PC-3 (cell line): ENCODE data around the gene CNIH2. TPM values are rescaled to one million over a fixed set of nuclear protein-coding genes. Genes with fewer than 3 reads are reported as not detected.

Experiments used
- ATAC-seq: fragments of 200-7000 bp; cut with Tn5 transposase; 2 replicates; pipeline ENCODE4 v1.9.1; 2020; ENCODE audit warnings: mild to moderate bottlenecking, moderate library complexity
- BruUV-seq: library from RNA; stranded (reverse); fragments of 400-500 nt; replicated peaks from 2 replicates; lab custom pipeline; 2021; lab: Mats Ljungman, UMichigan
- CTCF ChIA-PET: fragments of 300-600 bp; sonication (Branson Sonifier 250); formaldehyde crosslinking; loops from one replicate; lab custom pipeline; 2022; ENCODE audit warnings: antibody characterized with exemption; lab: Charles Lee
- POLR2A ChIA-PET: fragments of 300-600 bp; sonication (Branson Sonifier 250); formaldehyde crosslinking; loops from one replicate; lab custom pipeline; 2022; ENCODE audit warnings: antibody characterized with exemption; ENCODE audit not compliant: unreplicated experiment; lab: Charles Lee
- DNase-seq: peaks from one replicate; pipeline ENCODE4 v3.0.0-alpha.2; 2015
- H2AFZ ChIP-seq: fragments of 300-600 bp; sonication (generic); 2 replicates; pipeline ENCODE4 v1.6.0; 2016; ENCODE audit warnings: antibody characterized with exemption, low read length
- H3F3A ChIP-seq: fragments of 300-600 bp; sonication (generic); one replicate; pipeline ENCODE4 v1.6.0; 2017; ENCODE audit warnings: antibody characterized with exemption, low read length, control low read depth, mild to moderate bottlenecking; ENCODE audit not compliant: unreplicated experiment
- H3K27ac ChIP-seq: fragments of 300-600 bp; sonication (generic); 2 replicates; pipeline ENCODE4 v1.5.1; 2016; ENCODE audit warnings: mild to moderate bottlenecking, low read length
- H3K27me3 ChIP-seq: fragments of 300-600 bp; sonication (generic); 2 replicates; pipeline ENCODE4 v1.6.1; 2016; ENCODE audit warnings: low read length, mixed read lengths
- H3K36me3 ChIP-seq: fragments of 300-600 bp; sonication (generic); 2 replicates; pipeline ENCODE4 v1.6.1; 2016; ENCODE audit warnings: low read depth, mixed run types, low read length, mixed read lengths
- H3K4me1 ChIP-seq: fragments of 300-600 bp; sonication (generic); 2 replicates; pipeline ENCODE4 v1.5.1; 2016; ENCODE audit warnings: low read length; ENCODE audit not compliant: insufficient read depth
- H3K4me2 ChIP-seq: fragments of 300-600 bp; sonication (generic); 2 replicates; pipeline ENCODE4 v1.6.0; 2016; ENCODE audit warnings: low read length
- H3K4me3 ChIP-seq: fragments of 300-600 bp; sonication (generic); 2 replicates; pipeline ENCODE4 v1.5.1; 2016; ENCODE audit warnings: mild to moderate bottlenecking, low read length, mixed read lengths
- H3K79me2 ChIP-seq: fragments of 300-600 bp; sonication (generic); 2 replicates; pipeline ENCODE4 v1.6.1; 2017; ENCODE audit warnings: low read length, mixed read lengths
- H3K9ac ChIP-seq: fragments of 300-600 bp; sonication (generic); 2 replicates; pipeline ENCODE4 v1.6.0; 2016; ENCODE audit warnings: mild to moderate bottlenecking, low read length
- H3K9me2 ChIP-seq: fragments of 300-600 bp; sonication (generic); replicated peaks from 2 replicates; pipeline ENCODE4 v1.6.1; 2016; ENCODE audit warnings: mixed run types, low read length, mixed read lengths
- H3K9me3 ChIP-seq: fragments of 300-600 bp; sonication (generic); 2 replicates; pipeline ENCODE4 v1.6.1; 2016; ENCODE audit warnings: low read length, mixed read lengths
- H4K20me1 ChIP-seq: fragments of 300-600 bp; sonication (generic); 2 replicates; pipeline ENCODE4 v1.6.1; 2016; ENCODE audit warnings: low read length, mixed read lengths
- CTCF ChIP-seq: fragments of 300-600 bp; sonication (generic); conservative IDR thresholded peaks from 2 replicates; pipeline ENCODE4 v1.5.1; 2017; ENCODE audit warnings: antibody characterized with exemption, low read depth, mild to moderate bottlenecking, low read length
- EZH2 ChIP-seq: fragments of 300-600 bp; sonication (generic); IDR thresholded peaks from one replicate; pipeline ENCODE4 v1.6.1; 2017; ENCODE audit warnings: antibody characterized with exemption, mild to moderate bottlenecking, low read length; ENCODE audit not compliant: unreplicated experiment
- EZH2phosphoT487 ChIP-seq: fragments of 300-600 bp; sonication (generic); IDR thresholded peaks from 2 replicates; pipeline ENCODE4 v1.6.1; 2018; ENCODE audit warnings: mild to moderate bottlenecking, antibody characterized with exemption, low read length, borderline replicate concordance
- intact Hi-C: fragments of 100-400 bp; cut with micrococcal nuclease; formaldehyde crosslinking; loops from 2 replicates; pipeline ENCODE4 v1.9.0; 2023
- total RNA-seq: library from RNA; depleted of rRNA; stranded (reverse); fragments of >200 nt; gene quantifications from 2 replicates; pipeline ENCODE4 v1.2.3, GENCODE V29; 2014

The CNIH2 gene
- total RNA-seq, 1 experiment from 2014 or later, result 2.2 TPM

- TSS peak; percentile 93 for BruUV-seq
- peak overlapping the region; percentile 87 for H3K4me2 ChIP-seq
- POLR2A ChIA-PET, result interaction anchor here (1.0 kb wide), 1 partner anchor 21 kb away, joined by 3 read pairs; the partner anchor contains the start of gene YIF1A
- H3K36me3 ChIP-seq, result peaks cover 21% of the 10 kb centered on the region; the same call in 1 of the 2 replicates
- TF ChIP-seq EZH2phosphoT487, result no peak
- no peak for TF ChIP-seq EZH2
- TF ChIP-seq CTCF, result no peak; the same call in 1 of the 2 replicates
- intact Hi-C loops, result no loop called here
- 0 out of 2 replicates have a peak, but pooled peaks cover 13% of the 10 kb centered on the region for H4K20me1 ChIP-seq
- peak overlapping the region; percentile 90 for H3K4me3 ChIP-seq
- no peaks in the 10 kb centered on the region for H3F3A ChIP-seq
- H3K27me3 ChIP-seq, result no peaks in the 10 kb centered on the region
- CTCF ChIA-PET, result interaction anchor here (0.7 to 0.9 kb wide), 2 partner anchors 45 to 223 kb away, joined by 5 to 7 read pairs; no protein-coding TSS in a partner anchor
- DNase-seq (peak; percentile 81), ATAC-seq (peak; percentile 71)
- H3K9ac ChIP-seq, result peak overlapping the region; percentile 87
- no peaks in the 10 kb centered on the region for H3K9me3 ChIP-seq
- peak overlapping the region; percentile 55 for H3K27ac ChIP-seq
- peaks cover 24% of the 10 kb centered on the region for H3K79me2 ChIP-seq
- H3K4me1 ChIP-seq, result peaks cover 10% of the 10 kb centered on the region
- H2AFZ ChIP-seq, result peak overlapping the region; percentile 81
- H3K9me2 ChIP-seq, result no peaks in the 10 kb centered on the region
Measured at GRCh38 chr11:66267379-66268243, 10.4 kb upstream of the CNIH2 start.

GRCh38 chr11:66268244-66268951 is 9.6 kb upstream of the CNIH2 start, which contains the start of gene RAB1B:
Gene RAB1B, plus strand, starts transcription at chr11:66268639. Its CDS starts 41 bp downstream, at chr11:66268680.
- DNase-seq, result peak; percentile 100
- H3K9me3 ChIP-seq, result no peaks in the 10 kb centered on the region
- TF ChIP-seq EZH2 (no peak), EZH2phosphoT487 (no peak), CTCF (no peak)
- no peaks in the 10 kb centered on the region for H3F3A ChIP-seq
- ChIA-PET POLR2A (interaction anchor here (0.6 to 1.0 kb wide), 2 partner anchors 21 to 42 kb away, joined by 3 read pairs; partner anchors contain the start of gene YIF1A), CTCF (interaction anchor here (0.5 to 0.9 kb wide), 2 partner anchors 12 to 44 kb away, joined by 3 to 5 read pairs; no protein-coding TSS in a partner anchor)
- peak within 1 kb of the TSS; percentile 90 for H3K4me3 ChIP-seq
- peak within 1 kb of the TSS; percentile 55 for H3K27ac ChIP-seq
- peaks cover 24% of the 10 kb centered on the region for H3K79me2 ChIP-seq
- peak within 1 kb of the TSS; percentile 94 for H3K4me2 ChIP-seq
- peak within 1 kb of the TSS; percentile 87 for H3K9ac ChIP-seq
- H3K9me2 ChIP-seq, result no peaks in the 10 kb centered on the region
- peaks cover 22% of the 10 kb centered on the region; the same call in 1 of the 2 replicates for H3K36me3 ChIP-seq
- H4K20me1 ChIP-seq, result 0 out of 2 replicates have a peak, but pooled peaks cover 20% of the 10 kb centered on the region
- no TSS peak for BruUV-seq
- H2AFZ ChIP-seq, result peak within 1 kb of the TSS; percentile 81
- intact Hi-C loops, result no loop called here
- peak; percentile 75 for ATAC-seq
- H3K4me1 ChIP-seq, result peaks cover 10% of the 10 kb centered on the region
- no peaks in the 10 kb centered on the region for H3K27me3 ChIP-seq
